ENCODE results near the gene PLGRKT.
"Not testable (repeated sequence)": the region's sequence is repeated elsewhere in the genome, so short reads cannot be mapped to it uniquely, and the experiment has no call there.

Gene PLGRKT

DNA sequence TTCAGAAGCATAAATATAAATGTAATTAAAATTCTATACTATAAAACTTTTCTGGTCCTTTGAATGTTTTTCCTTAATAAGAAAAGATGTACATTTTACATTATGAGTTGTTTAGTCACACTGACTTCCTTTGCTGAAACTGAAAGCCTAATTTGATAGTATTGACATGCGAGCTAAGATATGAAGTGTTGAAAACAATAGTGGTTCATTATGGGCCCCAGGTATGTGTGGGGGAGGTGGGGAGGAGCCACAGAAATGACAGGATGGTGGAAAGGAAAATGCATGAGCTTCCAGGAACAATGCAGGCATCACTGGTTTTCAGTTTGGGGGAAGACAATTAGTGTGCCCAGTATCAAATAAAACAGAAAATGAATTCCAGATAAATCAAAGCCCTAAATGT lies 62.6 kb downstream of the PLGRKT start:
- no peak for DNase-seq

DNA sequence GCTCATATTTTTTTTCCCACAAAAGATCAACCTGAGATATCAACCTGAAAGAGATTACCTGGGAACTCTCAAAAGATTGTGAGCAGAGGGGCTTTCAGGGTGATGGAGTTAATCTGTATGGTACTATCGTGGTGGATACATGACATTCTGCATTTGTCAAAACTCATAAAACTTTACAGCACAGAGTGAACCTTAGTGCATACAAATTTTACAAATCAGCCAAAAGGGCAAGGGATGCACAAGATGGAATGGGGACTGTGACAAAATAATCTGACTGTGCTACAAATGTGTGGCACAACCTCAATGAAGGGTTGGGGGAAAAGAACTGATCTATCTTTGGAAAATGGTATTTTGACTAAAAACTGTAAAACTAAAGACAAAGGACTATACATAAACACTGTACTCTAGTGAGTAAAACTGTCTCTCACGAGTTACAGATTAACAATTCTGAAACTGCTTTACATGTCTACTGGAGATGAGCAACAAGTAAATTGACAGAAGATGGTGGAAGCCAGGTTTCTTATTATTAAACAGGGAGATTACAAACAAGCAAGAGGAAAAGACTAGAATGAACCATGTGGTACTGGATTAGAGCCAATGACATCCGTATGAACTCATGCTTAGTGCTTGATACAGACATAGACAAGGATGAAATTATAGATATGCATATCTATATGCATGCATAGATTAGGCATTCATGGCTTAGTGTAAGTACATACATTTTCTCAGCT lies 73.3 kb downstream of the PLGRKT start:
- DNase-seq = no peak

DNA sequence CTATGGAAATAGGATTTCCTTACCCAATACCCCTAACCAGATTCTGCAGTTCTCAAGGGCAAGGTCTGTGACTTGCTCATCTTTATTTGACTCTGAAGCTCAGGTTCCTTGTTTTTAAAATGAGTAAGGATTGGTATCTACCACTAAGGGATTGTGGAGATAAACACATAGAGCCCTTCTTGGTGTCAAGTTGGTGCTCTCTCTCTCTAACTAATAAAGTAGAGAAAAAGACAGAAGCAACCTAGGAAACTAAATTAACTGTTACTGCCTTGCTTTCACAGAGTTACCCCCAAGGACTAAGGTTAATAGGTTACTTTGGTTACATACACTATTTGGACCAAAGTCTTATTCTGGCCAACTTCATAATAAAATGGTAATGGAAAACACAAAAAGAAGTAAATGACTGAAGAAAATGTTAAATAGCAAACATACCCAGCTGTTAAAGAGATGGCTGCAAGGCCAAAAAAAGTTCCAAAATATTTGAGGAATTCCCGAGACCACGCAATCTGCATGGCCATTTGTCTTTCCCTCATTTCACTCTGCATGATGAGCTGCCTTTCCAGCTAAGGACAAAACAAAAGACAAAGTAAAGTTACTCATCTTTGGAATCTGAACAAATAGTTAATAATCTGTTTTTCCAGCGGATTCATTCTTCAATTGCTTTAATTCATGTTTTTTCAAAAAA lies 76.3 kb downstream of the PLGRKT start:
- no peak for DNase-seq

DNA sequence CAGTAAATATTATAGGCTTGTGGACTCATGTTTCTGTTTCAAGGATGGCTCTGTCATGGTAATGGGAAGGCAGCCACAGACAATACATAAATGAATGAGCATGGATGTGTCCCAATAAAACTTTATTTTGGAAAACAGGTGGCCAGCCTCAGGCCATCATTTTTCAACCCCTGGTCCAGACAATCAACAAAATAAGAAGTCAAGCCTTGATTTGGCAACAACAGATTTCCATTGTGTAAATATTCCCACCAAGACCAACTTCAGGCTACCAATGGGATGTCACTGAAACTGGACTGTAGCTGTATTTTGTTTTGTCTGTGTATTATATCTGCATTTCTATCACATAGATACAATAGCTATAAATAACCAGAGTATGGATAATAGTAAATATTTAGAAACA lies 77.4 kb downstream of the PLGRKT start:
- DNase-seq = no peak

DNA sequence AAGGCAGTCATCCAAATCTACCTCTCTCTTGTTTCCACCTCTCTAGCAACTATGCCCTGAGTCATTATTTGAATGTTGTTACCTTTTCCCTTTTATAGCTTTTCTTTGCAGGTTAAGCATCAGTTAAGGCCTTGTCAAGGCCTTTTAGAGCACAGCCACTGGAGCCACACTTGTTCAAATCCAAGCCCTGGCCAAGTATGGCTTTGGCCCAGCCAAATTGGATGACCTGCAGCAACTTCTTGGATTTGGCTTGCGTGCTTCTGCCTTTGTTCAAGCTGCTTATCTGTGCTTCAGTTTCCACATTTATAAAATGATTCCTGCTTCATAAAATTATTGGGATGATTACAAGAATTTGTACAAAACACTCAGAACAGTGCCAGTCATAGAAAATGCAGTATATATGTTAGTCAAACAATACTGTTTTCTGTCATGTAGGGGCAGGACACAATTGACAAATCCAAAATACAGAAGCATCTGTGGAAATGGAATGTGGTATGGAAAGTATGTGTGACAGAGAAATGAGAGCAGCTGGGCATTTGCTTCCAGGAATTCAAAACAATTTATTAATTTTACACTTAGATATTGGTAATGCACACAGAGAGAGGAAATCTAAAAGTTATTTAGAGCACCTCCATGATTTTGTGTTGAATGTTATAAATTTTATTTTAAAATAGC lies 80.2 kb downstream of the PLGRKT start:
- DNase-seq = no peak

DNA sequence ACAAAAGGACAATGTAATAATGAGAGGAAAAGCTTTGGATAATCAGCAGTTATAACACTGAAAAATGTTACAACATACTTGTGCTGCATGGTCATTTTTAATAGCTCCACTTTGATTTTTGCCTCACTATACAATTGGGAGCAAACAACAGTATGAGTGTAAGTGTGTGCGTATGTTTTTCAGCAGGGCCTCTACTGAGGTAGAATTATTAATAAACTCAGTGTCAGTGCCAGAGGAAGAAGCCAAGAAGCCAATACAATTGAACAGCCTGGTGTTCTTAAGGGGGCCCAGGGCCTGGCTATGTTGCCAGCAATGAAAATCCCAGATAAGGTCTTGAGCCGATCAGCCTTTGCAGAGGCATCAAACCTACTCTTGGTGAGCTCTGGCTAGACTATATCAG lies 81.9 kb downstream of the PLGRKT start:
- DNase-seq = no peak

DNA sequence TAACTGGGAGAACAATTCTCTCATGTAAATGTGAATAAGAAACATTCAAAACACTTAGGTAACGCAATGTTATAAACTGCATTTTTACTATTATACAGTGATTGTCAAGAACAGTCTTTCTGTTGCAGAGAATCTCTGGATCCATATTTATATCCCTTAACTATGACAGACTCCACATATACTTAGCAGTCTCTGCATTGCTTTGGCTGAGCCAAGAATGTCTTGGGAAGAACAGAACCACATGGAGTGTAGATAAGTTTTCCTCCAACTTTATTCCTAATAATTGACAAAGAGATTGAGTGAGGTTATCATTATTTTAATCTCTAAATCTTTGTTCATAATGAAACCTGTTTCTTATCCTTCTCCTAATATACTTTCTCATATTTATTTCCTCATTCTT lies 82.5 kb downstream of the PLGRKT start:
- no peak for DNase-seq

DNA sequence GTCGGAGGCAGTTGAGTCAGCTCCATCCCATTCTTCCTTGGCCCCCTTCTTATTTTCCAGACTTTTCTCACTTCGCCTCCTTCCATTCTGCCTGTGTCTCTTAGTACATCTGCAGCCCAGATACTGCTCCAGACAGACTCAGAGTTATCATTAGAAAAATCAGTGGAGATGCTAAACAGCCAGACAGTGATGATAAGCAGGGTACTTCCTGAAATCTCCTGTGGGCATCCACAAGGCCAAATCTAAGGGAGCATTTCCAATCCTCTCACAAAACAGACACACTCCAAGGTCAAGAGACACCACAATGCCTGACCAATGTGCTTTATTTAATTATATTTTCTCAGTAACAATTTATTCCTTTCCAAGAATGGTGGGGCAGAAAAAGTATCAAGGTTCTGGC lies 83.5 kb downstream of the PLGRKT start:
- no peak for DNase-seq

DNA sequence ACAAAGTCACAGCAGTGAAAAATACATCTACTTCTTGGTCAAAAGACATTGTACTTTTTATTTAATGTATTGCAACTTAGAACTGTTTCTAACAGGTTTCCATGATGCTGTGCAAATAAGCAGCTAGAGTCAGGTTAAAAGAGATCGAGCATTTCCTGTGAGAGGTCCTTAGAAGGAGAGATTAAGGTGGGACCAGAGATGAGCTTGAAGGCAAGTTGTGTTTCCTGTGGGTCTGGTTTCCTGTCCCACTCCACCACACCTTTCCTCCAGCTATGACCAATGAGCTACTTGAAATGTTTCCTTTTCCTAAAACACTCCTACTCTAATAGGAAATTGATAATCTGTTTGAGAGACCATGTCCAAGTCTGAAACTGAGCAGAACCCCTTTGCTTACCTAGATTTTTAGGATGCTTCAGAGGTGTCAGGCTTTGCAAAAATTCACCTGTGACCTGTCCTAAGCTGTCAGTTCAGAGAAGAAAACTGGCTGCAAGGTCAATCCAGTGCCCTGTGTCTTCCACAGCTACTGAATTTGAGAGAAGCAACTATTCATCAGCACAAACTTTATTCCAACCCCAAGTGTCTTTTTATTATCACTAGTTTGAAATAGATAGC lies 85.0 kb downstream of the PLGRKT start:
- DNase-seq = no peak

DNA sequence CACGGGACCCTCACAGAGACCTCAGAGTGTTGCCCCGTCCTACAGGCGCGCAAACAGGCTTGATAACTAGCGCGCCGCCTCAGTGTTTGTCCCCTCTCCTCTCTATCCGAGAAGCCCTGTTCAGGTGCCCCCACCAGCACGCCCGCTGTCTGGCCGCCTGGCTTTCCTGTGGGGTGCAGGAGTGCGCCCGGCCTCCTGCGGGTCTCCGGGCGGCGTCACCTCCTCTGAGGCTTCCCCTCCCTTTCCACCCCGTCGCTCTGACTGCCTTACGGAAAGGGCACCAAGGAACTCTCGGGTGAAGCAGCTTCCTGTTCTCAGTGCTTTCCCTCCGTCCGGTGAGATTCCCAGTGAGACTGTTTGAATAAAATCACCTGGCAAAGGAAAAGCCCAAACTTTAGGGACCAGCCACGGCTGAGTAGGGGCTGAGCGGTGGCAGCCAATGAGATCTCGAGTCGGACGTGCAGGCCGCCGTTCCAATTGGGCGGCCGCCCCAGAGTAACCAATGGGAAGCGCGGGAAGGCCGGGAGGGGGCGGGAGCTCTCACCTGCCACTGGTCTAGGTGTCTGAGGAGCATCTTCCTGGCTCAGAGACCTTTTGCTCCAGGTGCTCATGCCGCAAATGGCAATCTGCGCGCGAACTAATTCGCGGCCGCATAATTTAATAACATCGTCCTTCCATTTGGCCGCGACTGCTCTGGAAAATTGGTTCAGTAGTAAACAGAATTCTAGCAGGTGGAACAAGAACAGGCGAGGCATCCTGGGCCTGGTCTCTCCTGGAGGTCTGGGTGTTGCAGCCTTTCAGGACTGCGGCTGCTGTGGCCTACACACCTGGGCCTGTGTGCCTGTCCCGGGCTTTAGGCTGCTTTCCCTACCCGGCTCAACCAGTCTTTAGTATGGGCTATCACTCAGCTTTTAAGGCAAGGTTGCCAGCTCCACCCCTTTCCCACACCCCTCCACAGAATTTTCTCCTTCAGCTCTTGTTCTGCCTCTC lies 98.4 kb downstream of the PLGRKT start, which contains the start of gene RLN1:
TSS of gene RLN1 (minus strand) at position 885 of the 990 bp plus-strand sequence. CDS start at position 755, 130 bp downstream.
- not testable (repeated sequence) for DNase-seq

DNA sequence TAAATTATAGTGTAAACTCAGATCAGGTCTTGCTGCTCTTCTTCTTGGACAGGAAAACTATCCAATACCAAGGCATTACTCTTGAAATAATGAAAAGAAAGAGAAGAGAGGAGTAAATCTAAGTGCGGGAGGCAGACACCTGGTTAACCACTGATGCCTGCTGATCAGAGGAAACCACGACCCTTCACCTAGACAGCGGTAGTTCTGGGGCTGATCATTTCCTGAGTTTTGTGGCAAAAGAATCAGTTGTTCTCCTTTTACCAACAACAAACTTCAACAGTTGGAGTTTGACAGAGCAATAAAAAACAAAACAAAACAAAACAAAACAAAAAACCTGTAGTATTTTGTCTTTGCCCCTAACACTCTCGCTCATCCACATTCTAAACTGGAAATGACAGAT lies 101.0 kb downstream of the PLGRKT start:
- no peak for DNase-seq

DNA sequence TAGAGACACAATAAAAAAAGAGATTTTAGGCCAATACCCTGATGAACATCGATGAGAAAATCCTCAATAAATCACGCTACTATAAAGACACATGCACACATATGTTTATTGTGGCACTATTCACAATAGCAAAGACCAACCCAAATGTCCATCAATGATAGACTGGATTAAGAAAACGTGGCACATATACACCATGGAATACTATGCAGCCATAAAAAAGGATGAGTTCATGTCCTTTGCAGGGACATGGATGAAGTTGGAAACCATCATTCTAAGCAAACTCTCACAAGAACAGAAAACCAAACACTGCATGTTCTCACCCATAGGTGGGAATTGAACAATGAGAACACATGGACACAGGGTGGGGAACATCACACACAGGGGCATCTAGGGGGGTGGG lies 106.4 kb downstream of the PLGRKT start:
- DNase-seq = not testable (repeated sequence)

DNA sequence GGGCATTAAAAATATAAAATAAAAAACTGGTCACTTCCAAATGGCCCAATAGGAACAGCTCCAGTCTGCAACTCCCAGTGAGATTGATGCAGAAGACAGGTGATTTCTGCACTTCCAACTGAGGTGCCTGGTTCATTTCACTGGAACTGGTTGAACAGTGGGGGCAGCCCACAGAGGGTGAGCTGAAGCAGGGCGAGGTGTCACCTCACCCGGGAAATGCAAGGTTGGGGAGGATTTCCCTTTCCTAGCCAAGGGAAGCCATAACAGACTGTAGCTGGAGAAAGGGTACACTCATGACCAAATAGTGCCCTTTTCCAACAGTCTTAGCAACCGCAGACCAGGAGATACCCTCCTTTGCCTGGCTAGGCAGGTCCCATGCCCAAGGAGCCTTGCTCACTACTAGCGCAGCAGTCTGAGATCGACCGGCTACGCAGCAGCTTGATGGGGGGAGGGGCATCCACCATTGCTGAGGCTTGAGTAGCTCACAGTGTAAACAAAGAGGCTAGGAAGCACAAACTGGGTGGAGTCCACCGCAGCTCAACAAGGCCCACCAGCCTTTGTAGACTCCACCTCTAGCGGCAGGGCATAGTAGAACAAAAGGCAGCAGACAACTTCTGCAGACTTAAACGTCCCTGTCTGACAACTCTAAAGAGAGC lies 110.7 kb downstream of the PLGRKT start:
- DNase-seq = peak; percentile 78

DNA sequence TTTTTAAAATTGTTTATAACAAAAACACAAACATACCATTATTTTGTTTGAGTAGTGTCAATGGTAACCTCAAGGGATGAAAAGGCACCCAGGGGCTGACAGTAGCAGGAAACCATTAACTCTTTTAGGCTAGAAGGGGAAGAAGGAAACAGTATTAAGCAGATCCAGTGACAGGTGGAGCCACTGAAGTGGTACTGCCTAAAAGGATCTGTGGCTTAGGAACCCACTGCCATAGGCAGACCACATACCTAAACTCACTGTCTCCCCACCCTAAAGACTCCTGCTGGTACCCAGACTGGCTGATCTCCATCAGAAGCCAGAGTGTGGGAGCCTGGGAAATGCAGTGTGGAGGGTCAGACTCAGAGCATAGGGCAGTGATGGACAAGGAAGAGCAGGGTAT lies 111.5 kb downstream of the PLGRKT start:
- DNase-seq = no peak

DNA sequence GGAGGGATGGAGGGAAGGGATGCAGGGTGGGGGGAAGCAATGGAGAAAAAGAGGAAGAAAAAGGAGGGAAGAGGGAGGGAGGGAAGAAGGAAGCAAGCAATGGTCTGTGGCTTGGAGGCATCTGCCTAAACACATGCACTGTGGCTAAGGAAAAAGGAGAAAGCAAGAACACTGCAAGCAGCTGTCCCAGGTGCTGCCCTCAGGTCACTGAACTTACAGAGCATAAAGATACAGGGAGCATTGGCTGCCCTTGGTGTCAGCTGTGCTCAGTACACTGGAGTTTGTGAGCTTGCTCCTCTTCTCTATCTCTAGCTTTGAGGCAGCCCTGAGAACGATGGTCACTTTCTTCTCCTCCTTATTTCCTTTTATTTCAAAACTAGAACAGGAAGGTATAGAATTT lies 116.1 kb downstream of the PLGRKT start:
- DNase-seq = not testable (repeated sequence)

DNA sequence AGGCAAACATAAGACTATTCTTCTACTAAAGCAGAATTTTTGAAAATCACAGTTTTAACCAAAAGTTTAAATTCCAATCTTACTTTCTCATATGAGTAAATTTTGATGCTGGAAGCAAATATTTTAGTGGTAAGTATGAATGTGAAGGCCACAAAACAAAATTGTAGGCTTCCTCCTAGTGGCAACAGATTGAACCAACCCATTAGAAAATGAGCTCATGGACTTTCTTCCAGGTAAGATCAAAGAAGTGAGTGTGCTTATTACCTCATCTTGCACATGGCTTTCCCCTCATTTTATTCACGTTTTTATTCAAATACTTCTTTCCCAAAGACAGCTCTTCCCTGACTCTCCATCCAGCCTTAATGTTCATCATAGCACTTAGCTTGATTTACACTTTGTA lies 116.7 kb downstream of the PLGRKT start:
- DNase-seq = no peak

DNA sequence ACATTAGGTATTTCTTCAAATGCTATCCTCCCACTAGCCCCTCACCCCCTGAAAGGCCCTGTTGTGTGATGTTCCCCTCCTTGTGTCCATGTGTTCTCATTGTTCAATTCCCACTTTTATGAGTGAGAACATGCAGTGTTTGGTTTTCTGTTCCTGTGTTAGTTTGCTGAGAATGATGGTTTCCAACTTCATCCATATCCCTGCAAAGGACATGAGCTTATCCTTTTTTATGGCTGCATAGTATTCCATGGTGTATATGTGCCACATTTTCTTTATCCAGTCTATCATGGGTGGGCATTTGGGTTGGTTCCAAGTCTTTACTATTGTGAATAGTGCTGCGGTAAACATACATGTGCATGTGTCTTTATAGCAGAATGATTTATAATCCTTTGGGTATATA lies 121.3 kb downstream of the PLGRKT start:
- DNase-seq = not testable (repeated sequence)

DNA sequence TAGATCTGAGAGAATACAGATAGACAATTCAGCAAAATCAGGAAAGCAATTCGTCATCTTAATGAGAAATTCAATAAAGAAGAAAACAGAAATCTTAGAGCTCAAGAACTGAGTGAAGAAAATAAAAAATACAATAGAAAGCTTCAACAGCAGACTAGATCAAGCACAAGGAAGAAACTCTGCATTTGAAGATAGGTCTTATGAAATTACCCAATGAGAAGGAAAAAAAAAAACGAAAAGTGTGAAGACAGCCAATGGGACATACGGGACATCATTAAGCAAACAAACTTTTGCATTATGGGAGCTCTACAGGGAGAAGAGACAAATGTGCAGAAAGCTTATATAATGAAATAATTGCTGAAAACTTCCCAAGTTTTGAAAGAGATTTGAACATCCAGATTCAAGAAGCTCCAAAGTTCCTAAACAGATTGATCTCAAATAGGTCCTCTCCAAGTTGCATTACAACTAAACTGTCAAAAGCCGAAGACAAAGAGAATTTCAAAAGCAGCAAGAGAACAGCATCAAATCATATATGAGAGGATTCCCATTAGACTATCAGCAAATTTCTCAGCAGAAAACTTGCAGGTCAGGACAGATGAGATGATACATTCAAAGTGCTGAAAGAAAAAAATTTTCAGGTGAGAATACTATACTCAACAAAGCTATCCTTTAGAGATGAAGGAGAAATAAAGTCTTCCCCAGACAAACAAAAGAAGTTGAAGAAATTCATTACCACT lies 122.4 kb downstream of the PLGRKT start:
- no peak for DNase-seq

DNA sequence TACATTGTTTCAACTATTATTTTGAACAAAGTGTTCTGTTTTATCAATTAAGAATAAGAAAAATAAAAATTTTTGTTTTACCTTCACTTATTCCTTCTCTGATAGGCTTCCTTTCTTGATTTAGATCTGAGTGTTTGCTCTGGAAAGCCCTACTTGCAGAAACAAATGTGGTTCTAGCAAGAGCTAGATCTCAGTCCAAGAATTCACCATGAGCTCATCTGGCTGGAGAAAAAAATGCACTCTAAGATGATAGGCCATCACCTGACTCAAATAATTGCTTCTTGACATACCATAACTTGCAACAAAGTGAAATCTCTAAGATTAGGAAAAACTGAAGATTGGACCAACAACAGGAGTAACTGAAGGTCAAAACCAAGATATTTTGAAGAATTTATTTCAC lies 126.9 kb downstream of the PLGRKT start:
- no peak for DNase-seq

All from DMS153 (cell line).